ENCODE measurements around the gene SCAPER. TPM values are rescaled to one million over a fixed set of nuclear protein-coding genes. Genes with fewer than 3 reads are reported as not detected.

The SCAPER gene
- total and polyA plus RNA-seq, 10 of the 15 experiments (the other 5 are each of a cell fraction or from before 2014, with no cell fraction given) = 1.0 to 7.7 (median 3.9) TPM

DNA sequence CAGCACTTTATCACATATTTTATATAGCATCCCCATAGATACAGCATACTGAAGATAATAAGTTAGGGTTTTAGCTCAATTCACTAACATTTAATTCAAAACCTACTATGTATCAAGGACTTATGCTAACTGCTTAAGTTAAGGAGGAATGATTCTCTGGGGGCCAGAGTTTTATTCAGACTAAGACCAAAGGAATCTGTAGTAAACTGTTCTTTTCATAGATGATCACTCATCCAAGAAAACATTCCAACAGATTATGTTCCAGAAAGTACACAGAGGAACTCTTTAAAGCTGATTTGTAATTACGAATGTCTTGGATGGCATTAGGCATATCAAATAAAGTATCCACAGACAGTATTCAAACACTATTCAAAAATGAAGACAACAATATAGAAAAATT is 226.4 kb downstream of the SCAPER start:
- no TSS peak for BruUV-seq (replicated peaks)
- H3K9me3 ChIP-seq (replicated peaks; ENCODE audit: control insufficient read depth, insufficient read depth, low read length) = no peaks in the 10 kb centered on the region; the same call in 2 of the 3 replicates
- no peaks in the 10 kb centered on the region for H3K36me3 ChIP-seq (ENCODE audit: control insufficient read depth in 2 of 2, insufficient read depth in 2 of 2, low read length in 1 of 2)
- TF ChIP-seq, protein P1, sequence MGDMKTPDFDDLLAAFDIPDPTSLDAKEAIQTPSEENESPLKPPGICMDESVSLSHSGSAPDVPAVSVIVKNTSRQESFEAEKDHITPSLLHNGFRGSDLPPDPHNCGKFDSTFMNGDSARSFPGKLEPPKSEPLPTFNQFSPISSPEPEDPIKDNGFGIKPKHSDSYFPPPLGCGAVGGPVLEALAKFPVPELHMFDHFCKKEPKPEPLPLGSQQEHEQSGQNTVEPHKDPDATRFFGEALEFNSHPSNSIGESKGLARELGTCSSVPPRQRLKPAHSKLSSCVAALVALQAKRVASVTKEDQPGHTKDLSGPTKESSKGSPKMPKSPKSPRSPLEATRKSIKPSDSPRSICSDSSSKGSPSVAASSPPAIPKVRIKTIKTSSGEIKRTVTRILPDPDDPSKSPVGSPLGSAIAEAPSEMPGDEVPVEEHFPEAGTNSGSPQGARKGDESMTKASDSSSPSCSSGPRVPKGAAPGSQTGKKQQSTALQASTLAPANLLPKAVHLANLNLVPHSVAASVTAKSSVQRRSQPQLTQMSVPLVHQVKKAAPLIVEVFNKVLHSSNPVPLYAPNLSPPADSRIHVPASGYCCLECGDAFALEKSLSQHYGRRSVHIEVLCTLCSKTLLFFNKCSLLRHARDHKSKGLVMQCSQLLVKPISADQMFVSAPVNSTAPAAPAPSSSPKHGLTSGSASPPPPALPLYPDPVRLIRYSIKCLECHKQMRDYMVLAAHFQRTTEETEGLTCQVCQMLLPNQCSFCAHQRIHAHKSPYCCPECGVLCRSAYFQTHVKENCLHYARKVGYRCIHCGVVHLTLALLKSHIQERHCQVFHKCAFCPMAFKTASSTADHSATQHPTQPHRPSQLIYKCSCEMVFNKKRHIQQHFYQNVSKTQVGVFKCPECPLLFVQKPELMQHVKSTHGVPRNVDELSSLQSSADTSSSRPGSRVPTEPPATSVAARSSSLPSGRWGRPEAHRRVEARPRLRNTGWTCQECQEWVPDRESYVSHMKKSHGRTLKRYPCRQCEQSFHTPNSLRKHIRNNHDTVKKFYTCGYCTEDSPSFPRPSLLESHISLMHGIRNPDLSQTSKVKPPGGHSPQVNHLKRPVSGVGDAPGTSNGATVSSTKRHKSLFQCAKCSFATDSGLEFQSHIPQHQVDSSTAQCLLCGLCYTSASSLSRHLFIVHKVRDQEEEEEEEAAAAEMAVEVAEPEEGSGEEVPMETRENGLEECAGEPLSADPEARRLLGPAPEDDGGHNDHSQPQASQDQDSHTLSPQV (IDR thresholded peaks at IDR 0.05) = no peak
- TF ChIP-seq ZNF217 (IDR thresholded peaks at IDR 0.05) = no peak
- TF ChIP-seq NR2F1 (conservative IDR thresholded peaks at IDR 0.05) = no peak
- no peak for TF ChIP-seq SUZ12 (IDR thresholded peaks at IDR 0.05; ENCODE audit: unreplicated experiment)
- no peak for TF ChIP-seq STAT1 (conservative IDR thresholded peaks at IDR 0.05)
- no peak for TF ChIP-seq SIN3A (IDR thresholded peaks at IDR 0.05; ENCODE audit: low read depth, low read length)
- no peak for TF ChIP-seq NR2C1 (IDR thresholded peaks at IDR 0.05)
- TF ChIP-seq NBN (IDR thresholded peaks at IDR 0.05) = no peak
- no peak for TF ChIP-seq CHD2 (IDR thresholded peaks at IDR 0.05; ENCODE audit: borderline replicate concordance, low read depth, low read length)
- TF ChIP-seq, protein P2, sequence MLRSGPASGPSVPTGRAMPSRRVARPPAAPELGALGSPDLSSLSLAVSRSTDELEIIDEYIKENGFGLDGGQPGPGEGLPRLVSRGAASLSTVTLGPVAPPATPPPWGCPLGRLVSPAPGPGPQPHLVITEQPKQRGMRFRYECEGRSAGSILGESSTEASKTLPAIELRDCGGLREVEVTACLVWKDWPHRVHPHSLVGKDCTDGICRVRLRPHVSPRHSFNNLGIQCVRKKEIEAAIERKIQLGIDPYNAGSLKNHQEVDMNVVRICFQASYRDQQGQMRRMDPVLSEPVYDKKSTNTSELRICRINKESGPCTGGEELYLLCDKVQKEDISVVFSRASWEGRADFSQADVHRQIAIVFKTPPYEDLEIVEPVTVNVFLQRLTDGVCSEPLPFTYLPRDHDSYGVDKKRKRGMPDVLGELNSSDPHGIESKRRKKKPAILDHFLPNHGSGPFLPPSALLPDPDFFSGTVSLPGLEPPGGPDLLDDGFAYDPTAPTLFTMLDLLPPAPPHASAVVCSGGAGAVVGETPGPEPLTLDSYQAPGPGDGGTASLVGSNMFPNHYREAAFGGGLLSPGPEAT (IDR thresholded peaks at IDR 0.05; ENCODE audit: low read depth) = no peak
- TF ChIP-seq TCF7 (IDR thresholded peaks at IDR 0.05; ENCODE audit: borderline replicate concordance) = no peak
- no peak for TF ChIP-seq MYC (IDR thresholded peaks at IDR 0.05; ENCODE audit: insufficient read depth, insufficient read length, insufficient replicate concordance, low read length, severe bottlenecking)
- no peak for TF ChIP-seq ZNF207 (IDR thresholded peaks at IDR 0.05; ENCODE audit: borderline replicate concordance)
- TF ChIP-seq BMI1 (IDR thresholded peaks at IDR 0.05; ENCODE audit: borderline replicate concordance) = no peak
- H3K9ac ChIP-seq (ENCODE audit: control insufficient read depth, insufficient read depth, low read length) = no peak overlapping the region
- no peaks in the 10 kb centered on the region for H3K79me2 ChIP-seq (ENCODE audit: control insufficient read depth, insufficient read depth, low read length)
- 94% methylated on average over 1 of the region's 1 CpG for WGBS (ENCODE audit: insufficient coverage, insufficient replicate concordance, low lambda C conversion rate, missing lambda C conversion rate)
- DNase-seq (ENCODE audit: low read depth, low spot score) = no peak
- in situ Hi-C loops (cut with MboI) (no loop called here), intact Hi-C loops (cut with micrococcal nuclease; ENCODE audit: unreplicated experiment) (no loop called here)
- no peak for FAIRE-seq
- H2AFZ ChIP-seq (ENCODE audit: control insufficient read depth, low read depth, low read length) = no peak overlapping the region
- POLR2A ChIA-PET = no interaction called here
- ATAC-seq = no peak
- no peaks in the 10 kb centered on the region for H3K4me1 ChIP-seq (ENCODE audit: control insufficient read depth, insufficient read depth, low read length)
- SMC1A ChIA-PET (ENCODE audit: uncharacterized antibody, unreplicated experiment) = no interaction called here
- no peaks in the 10 kb centered on the region for H4K20me1 ChIP-seq (ENCODE audit: control insufficient read depth, insufficient read depth)
- RAD21 ChIA-PET (ENCODE audit: unreplicated experiment) = no interaction called here
- no peaks in the 10 kb centered on the region; a peak in 2 of 4 replicates for H3K27me3 ChIP-seq (replicated peaks in 1 of 2; ENCODE audit: control insufficient read depth in 2 of 2, insufficient read depth in 2 of 2, low read length in 1 of 2)
- no peak overlapping the region for H3K4me3 ChIP-seq
- CTCF ChIA-PET = no interaction called here
- H3K27ac ChIP-seq (ENCODE audit: control insufficient read depth, insufficient read depth) = no peak overlapping the region
- no peak overlapping the region for H3K4me2 ChIP-seq (ENCODE audit: control insufficient read depth, insufficient read depth)

Data from GM12878 (cell line).